Gastroesophageal sphincter (tissue), 4 donors: ENCODE measurements around the gene ATG2B. TPM values are rescaled to one million over a fixed set of nuclear protein-coding genes. Genes with fewer than 3 reads are reported as not detected.

Experiments
- ATAC-seq: fragments of 150-250 bp; one replicate; pipeline ENCODE4 v1.9.1; 2016; ENCODE audit warnings: mild to moderate bottlenecking, moderate library complexity
- H3K27ac ChIP-seq, 4 donors: fragments of 200-600 bp; sonication (generic) in 3 of 4; 1 replicate in 3 of 4; 2 replicates in 1 of 4; pipeline ENCODE4 v1.5.1; 2016 to 2019
- H3K27me3 ChIP-seq: fragments of 200-600 bp; sonication (generic); one replicate; pipeline ENCODE4 v1.5.1; 2019
- H3K36me3 ChIP-seq, 2 donors: fragments of 200-600 bp; sonication (generic); one replicate each; pipeline ENCODE4 v1.5.1; 2019; ENCODE audit warnings: control low read depth in 1 of 2
- H3K4me1 ChIP-seq, 3 donors: fragments of 200-600 bp; sonication (generic); 1 replicate in 2 of 3; 2 replicates in 1 of 3; pipeline ENCODE4 v1.5.1; 2016 to 2019; ENCODE audit warnings: control low read depth in 2 of 3
- H3K4me3 ChIP-seq, 2 donors: fragments of 200-600 bp; sonication (generic); one replicate each; pipeline ENCODE4 v1.5.1; 2019; ENCODE audit warnings: mild to moderate bottlenecking in 1 of 2, moderate library complexity in 1 of 2
- H3K9me3 ChIP-seq, 3 donors: fragments of 200-600 bp; sonication (generic); one replicate each; pipeline ENCODE4 v1.5.1; 2017 to 2019; ENCODE audit warnings: control low read depth in 2 of 3
- CTCF ChIP-seq, 4 experiments: fragments of 200-600 bp in 2 of 4; fragments of 450-650 bp in 2 of 4; sonication (generic) in 1 of 4; IDR thresholded peaks; one replicate each; pipeline ENCODE4 v1.5.1; 2017 to 2019; ENCODE audit warnings: antibody characterized with exemption in 4 of 4, mild to moderate bottlenecking in 2 of 4, moderate library complexity in 2 of 4
- EP300 ChIP-seq: sonication (generic); formaldehyde crosslinking; IDR thresholded peaks from one replicate; pipeline ENCODE4 v1.6.1; 2017; ENCODE audit warnings: antibody characterized with exemption, mild to moderate bottlenecking
- POLR2A ChIP-seq, 2 donors: fragments of 450-650 bp; IDR thresholded peaks; one replicate each; pipeline ENCODE4 v1.6.1; 2017; ENCODE audit warnings: antibody characterized with exemption in 2 of 2, mild to moderate bottlenecking in 2 of 2, moderate library complexity in 1 of 2
- POLR2AphosphoS5 ChIP-seq: sonication (generic); formaldehyde crosslinking; IDR thresholded peaks from one replicate; pipeline ENCODE4 v1.6.1; 2017; ENCODE audit warnings: antibody characterized with exemption
- WGBS, 2 donors: methylation state at CpG; one replicate each; pipeline ENCODE4 v1.1.5; 2018; ENCODE audit warnings: low coverage in 1 of 2; 5-methylcytosine and 5-hydroxymethylcytosine counted together
- small RNA-seq, 4 donors: library from RNA; depleted of rRNA; stranded (forward); fragments of <200 nt; gene quantifications; one replicate each; pipeline ENCODE3, GENCODE V24; 2016
- total RNA-seq, 4 donors: library from RNA; depleted of rRNA; stranded (reverse); fragments of >200 nt; gene quantifications; one replicate each; pipeline ENCODE4 v1.1.0, GENCODE V29; 2016

ATG2B gene
- total RNA-seq, 4 donors from 2014 or later: 18.9 to 40.5 (median 25.8) TPM

- TF ChIP-seq CTCF (IDR thresholded peaks at IDR 0.05) (no peak), EP300 (no peak), POLR2A (IDR thresholded peaks at IDR 0.05) (no peak), POLR2AphosphoS5 (no peak)
- WGBS, 2 donors: 48 to 71% methylated on average over 1 to 3 of the region's 4 CpGs
- H3K4me3 ChIP-seq: no peak overlapping the region
- H3K27me3 ChIP-seq: no peaks in the 10 kb centered on the region
- no peaks in the 10 kb centered on the region for H3K36me3 ChIP-seq
- peaks cover 0 to 12% (median 0%) of the 10 kb centered on the region in 3 donors for H3K9me3 ChIP-seq
- peak overlapping the region in 1 of 4 donors; percentile 23 for H3K27ac ChIP-seq
- no peak for ATAC-seq
- H3K4me1 ChIP-seq: peaks cover 0 to 27% (median 8%) of the 10 kb centered on the region in 3 donors
Measured at GRCh38 chr14:96231056-96231455, 132.1 kb downstream of the ATG2B start.

GRCh38 chr14:96229315-96229714, 133.8 kb downstream of the ATG2B start:
- WGBS, 2 donors: 81% methylated on average over 6 of the region's 6 CpGs; no CpG with 5 or more reads in 1 of the 2 donors

More at GRCh38 chr14:96229315-96229714, 133.8 kb downstream of the ATG2B start:
- Histone ChIP-seq H3K4me1 (peaks cover 0 to 33% (median 11%) of the 10 kb centered on the region in 3 donors), H3K27ac (no peak overlapping the region), H3K4me3 (no peak overlapping the region), H3K27me3 (no peaks in the 10 kb centered on the region), H3K9me3 (peaks cover 0 to 12% (median 0%) of the 10 kb centered on the region in 3 donors), H3K36me3 (no peaks in the 10 kb centered on the region)
- TF ChIP-seq CTCF (IDR thresholded peaks at IDR 0.05) (no peak), POLR2AphosphoS5 (no peak), EP300 (no peak), POLR2A (IDR thresholded peaks at IDR 0.05) (no peak)
- ATAC-seq: no peak

Small RNA genes within 50 kb of the gene (small RNA-seq; reads per million reads assigned to genes)
- gene RNU2-33P: 0 reads per million in 4 donors

Other genes starting within 250 kb of the ATG2B start
- gene BDKRB2, start 158.5 kb downstream of the ATG2B start, total RNA-seq: 10 to 100 TPM in 1 of 4 donors, 1 to 10 TPM in 3; 3.3 to 13.6 (median 8.3) TPM
- 1 to 10 TPM in 2 of 4 donors, under 1 TPM in 1, not detected in 1; 0.50 to 7.9 (median 1.2) TPM for gene BDKRB1, start 107.1 kb downstream of the ATG2B start, total RNA-seq
- gene GSKIP, start 185 bp upstream of the ATG2B start, total RNA-seq: 10 to 100 TPM; 11.0 to 58.3 (median 23.0) TPM
- gene AK7, start 28.8 kb upstream of the ATG2B start, total RNA-seq: 1 to 10 TPM in 2 of 4 donors, under 1 TPM in 1, not detected in 1; 0.94 to 3.8 (median 2.3) TPM
- 100 to 1,000 TPM; 111 to 167 (median 134) TPM for gene PAPOLA, start 139.0 kb upstream of the ATG2B start, total RNA-seq